ENCODE results near the gene GSG1L.

GRCh38 chr16:27775254-27775653 is 288.3 kb downstream of the GSG1L start:
- TF ChIP-seq EP300 (IDR thresholded peaks at IDR 0.05; ENCODE audit: low read depth in 2 of 2, low read length in 2 of 2): no peak
- no peak for TF ChIP-seq EP300 (CRISPR knock-in tag; IDR thresholded peaks at IDR 0.05; ENCODE audit: borderline replicate concordance)
- no peak for TF ChIP-seq CTCF (CRISPR knock-in tag; IDR thresholded peaks at IDR 0.05)
- TF ChIP-seq POLR2A (IDR thresholded peaks at IDR 0.05; ENCODE audit: insufficient read depth in 1 of 2, low read depth in 2 of 2, low read length in 2 of 2): no peak
- no peak for TF ChIP-seq CHD4 (IDR thresholded peaks at IDR 0.05; ENCODE audit: borderline replicate concordance, low read length)
- TF ChIP-seq CHD2 (IDR thresholded peaks at IDR 0.05; ENCODE audit: low read depth, low read length): no peak
- no peak for TF ChIP-seq NBN (conservative IDR thresholded peaks at IDR 0.05)
- TF ChIP-seq NCOA1 (CRISPR knock-in tag; IDR thresholded peaks at IDR 0.05): no peak
- TF ChIP-seq ZNF792 (CRISPR knock-in tag; IDR thresholded peaks at IDR 0.05): no peak
- no peak for TF ChIP-seq ZNF687 (CRISPR knock-in tag; IDR thresholded peaks at IDR 0.05)
- TF ChIP-seq JUN (CRISPR knock-in tag; IDR thresholded peaks at IDR 0.05): no peak
- TF ChIP-seq FOXJ3 (CRISPR knock-in tag; IDR thresholded peaks at IDR 0.05; ENCODE audit: borderline replicate concordance): no peak
- TF ChIP-seq ZBTB10 (CRISPR knock-in tag; IDR thresholded peaks at IDR 0.05; ENCODE audit: borderline replicate concordance): no peak

All from HepG2 (cell line).